Heart left ventricle (tissue), 13 donors: ENCODE results near the gene DGCR6L.
"Not testable (repeated sequence)": the region's sequence is repeated elsewhere in the genome, so short reads cannot be mapped to it uniquely, and the experiment has no call there.

Source experiments
- CTCF ChIP-seq, 12 donors: fragments of 200-600 bp; sonication (generic) in 4 of 12; IDR thresholded peaks; one replicate each; pipeline versions ENCODE4 v1.5.0 to v1.8.0; 2018 to 2022; ENCODE audit warnings: antibody characterized with exemption in 12 of 12, mild to moderate bottlenecking in 5 of 12
- POLR2A ChIP-seq, 2 donors: fragments of 450-650 bp; IDR thresholded peaks; one replicate each; pipeline ENCODE4 v1.6.1; 2017; ENCODE audit warnings: antibody characterized with exemption in 2 of 2, mild to moderate bottlenecking in 2 of 2, moderate library complexity in 2 of 2
- donor health status: ischemic (EF 13 %, LVEDD 7.1; RV severe dilation, severe dysfunction).
- donor health status: DM: no; HTN: yes; CAD: no.
- donor health status: DM: no; HTN: no; CAD: no.
- donor health status: ischemic (EF 25% LVEDD 6.9; RV normal size, moderate dysfunction).
- donor health status: ischemic (EF 25% LVEDD 5.7; RV mildly dilated, moderate dysfunction).
- donor health status: ischemic (EF 35%, LVEDD 5.7; RV mildly dilated, moderate dysfunction).
- donor health status: nonischemic (EF 11% LVEDD 7.7; RV severe dilation, severe dysfunction).
- donor health status: DM: yes; HTN: yes; CAD: no.
- donor health status: PGD.
- donor health status: ischemic (EF 29% LVEDD 5.4; RV normal size, mild dysfunction).
- donor health status: nonischemic (EF 23%, LVEDD 6.1; RV moderate dilation, normal function).

- TF ChIP-seq POLR2A, CTCF (IDR thresholded peaks at IDR 0.05): not testable (repeated sequence)
Measured at GRCh38 chr22:20281473-20281872, 38.4 kb downstream of the DGCR6L start.
